HG02885 (cell line): ENCODE results near the gene DNAJC13.
"Not testable (repeated sequence)": the region's sequence is repeated elsewhere in the genome, so short reads cannot be mapped to it uniquely, and the experiment has no call there.

Experiments
- ATAC-seq: cut with Tn5 transposase; IDR thresholded peaks from one replicate; pipeline ENCODE4 v1.9.1; 2021; ENCODE audit warnings: mild to moderate bottlenecking; ENCODE audit not compliant: unreplicated experiment, poor library complexity

The DNAJC13 gene

GRCh38 chr3:132536442-132537153 lies 119.3 kb downstream of the DNAJC13 start:
- ATAC-seq = peak; percentile 9

- no peak for ATAC-seq
Measured at GRCh38 chr3:132537297-132537696, 120.0 kb downstream of the DNAJC13 start.

GRCh38 chr3:132538072-132538471 lies 120.8 kb downstream of the DNAJC13 start:
- no peak for ATAC-seq

GRCh38 chr3:132539681-132540080 lies 122.4 kb downstream of the DNAJC13 start:
- ATAC-seq = no peak

- ATAC-seq = no peak
Measured at GRCh38 chr3:132542577-132542976, 125.3 kb downstream of the DNAJC13 start.

GRCh38 chr3:132543011-132543739 lies 125.9 kb downstream of the DNAJC13 start:
- no peak for ATAC-seq

- ATAC-seq = no peak
Measured at GRCh38 chr3:132544130-132544529, 126.8 kb downstream of the DNAJC13 start.

- no peak for ATAC-seq
Measured at GRCh38 chr3:132545471-132545870, 128.2 kb downstream of the DNAJC13 start.

GRCh38 chr3:132549169-132549568 lies 131.9 kb downstream of the DNAJC13 start:
- no peak for ATAC-seq

GRCh38 chr3:132549890-132550578 lies 132.7 kb downstream of the DNAJC13 start:
- ATAC-seq = peak; percentile 83

GRCh38 chr3:132550579-132551305 lies 133.4 kb downstream of the DNAJC13 start:
- ATAC-seq = no peak

- no peak for ATAC-seq
Measured at GRCh38 chr3:132553826-132554225, 136.5 kb downstream of the DNAJC13 start.

GRCh38 chr3:132554437-132554836 lies 137.1 kb downstream of the DNAJC13 start:
- ATAC-seq = no peak

GRCh38 chr3:132555306-132556035 lies 138.2 kb downstream of the DNAJC13 start:
- ATAC-seq = no peak

GRCh38 chr3:132556036-132556386 lies 138.7 kb downstream of the DNAJC13 start:
- not testable (repeated sequence) for ATAC-seq

GRCh38 chr3:132556508-132557159 lies 139.3 kb downstream of the DNAJC13 start:
- no peak for ATAC-seq

GRCh38 chr3:132561003-132561402 lies 143.7 kb downstream of the DNAJC13 start:
- no peak for ATAC-seq

- no peak for ATAC-seq
Measured at GRCh38 chr3:132563420-132564069, 146.2 kb downstream of the DNAJC13 start.

- ATAC-seq = no peak
Measured at GRCh38 chr3:132564070-132564465, 146.8 kb downstream of the DNAJC13 start.
